Endothelial cell of umbilical vein (primary cell): ENCODE measurements around the gene EFNA2. TPM values are rescaled to one million over a fixed set of nuclear protein-coding genes. Genes with fewer than 3 reads are reported as not detected.

ENCODE experiments used
- BruUV-seq: library from RNA; stranded (reverse); fragments of 400-500 nt; replicated peaks from 2 replicates; lab custom pipeline; 2021; lab: Mats Ljungman, UMichigan
- CTCF ChIA-PET: fragments of 300-600, 350-600 bp; sonication (Branson Sonifier 250); formaldehyde crosslinking; loops from one replicate; lab custom pipeline; 2021; ENCODE audit warnings: antibody characterized with exemption, inconsistent platforms; lab: Charles Lee
- POLR2A ChIA-PET: fragments of 300-600, 350-600 bp; sonication (Branson Sonifier 250); formaldehyde crosslinking; loops from one replicate; lab custom pipeline; 2021; ENCODE audit warnings: antibody characterized with exemption, inconsistent platforms; lab: Charles Lee
- DNase-seq: peaks from one replicate; pipeline ENCODE4 v3.0.0-alpha.2; 2011; ENCODE audit warnings: low read depth, low spot score
- FAIRE-seq: peaks from 2 replicates; lab custom pipeline; 2011; peaks lifted over from hg19 to GRCh38; lab: Jason Lieb, UNC
- H2AFZ ChIP-seq: 2 replicates; pipeline ENCODE4 v1.6.0; 2012; ENCODE audit warnings: low read depth, low read length, control low read depth, inconsistent platforms
- H3K27ac ChIP-seq: 2 replicates; pipeline ENCODE4 v1.5.1; 2011; ENCODE audit warnings: low read depth, mild to moderate bottlenecking, control low read depth, low read length, moderate library complexity; ENCODE audit not compliant: insufficient read depth
- H3K27me3 ChIP-seq, 2 experiments: 2 replicates each; pipeline versions ENCODE4 v1.6.0 to v1.6.1; 2011; ENCODE audit warnings: low read length in 2 of 2, mixed read lengths in 1 of 2; ENCODE audit not compliant: control insufficient read depth in 2 of 2, insufficient read depth in 2 of 2
- H3K36me3 ChIP-seq, 2 experiments: 2 replicates in 1 of 2; 3 replicates in 1 of 2; pipeline ENCODE4 v1.5.1; 2011; ENCODE audit warnings: low read length in 2 of 2, mild to moderate bottlenecking in 1 of 2, moderate library complexity in 1 of 2; ENCODE audit not compliant: control insufficient read depth in 2 of 2, insufficient read depth in 2 of 2; ENCODE audit errors: extremely low read depth in 1 of 2
- H3K4me1 ChIP-seq: 3 replicates; pipeline ENCODE4 v1.5.1; 2011; ENCODE audit warnings: mild to moderate bottlenecking, low read length; ENCODE audit not compliant: control insufficient read depth, insufficient read depth; ENCODE audit errors: extremely low read depth
- H3K4me2 ChIP-seq: 2 replicates; pipeline ENCODE4 v1.6.1; 2011; ENCODE audit warnings: low read length, control low read depth, mixed read lengths; ENCODE audit not compliant: insufficient read depth
- H3K4me3 ChIP-seq, 3 experiments: fragments of 200-600 bp in 1 of 3; sonication (generic), shearing (Covaris generic) in 1 of 3; replicated peaks in 1 of 3; 2 replicates each; pipeline ENCODE4 v1.5.1; 2011 to 2016; ENCODE audit warnings: control low read depth in 3 of 3, low read length in 3 of 3, mild to moderate bottlenecking in 2 of 3, inconsistent platforms in 1 of 3, low read depth in 1 of 3, moderate library complexity in 1 of 3; ENCODE audit not compliant: insufficient read depth in 1 of 3
- H3K79me2 ChIP-seq: 2 replicates; pipeline ENCODE4 v1.6.0; 2012; ENCODE audit warnings: low read length, inconsistent platforms; ENCODE audit not compliant: control insufficient read depth, insufficient read depth
- H3K9ac ChIP-seq: replicated peaks from 2 replicates; pipeline ENCODE3; 2011; ENCODE audit warnings: low read length, control low read depth; ENCODE audit not compliant: insufficient read depth; ENCODE audit errors: extremely low read depth
- H3K9me1 ChIP-seq: replicated peaks from 3 replicates; pipeline ENCODE4 v1.6.0; 2011; ENCODE audit warnings: mild to moderate bottlenecking, low read length; ENCODE audit not compliant: control insufficient read depth, insufficient read depth; ENCODE audit errors: extremely low read depth
- H3K9me3 ChIP-seq: replicated peaks from 2 replicates; pipeline ENCODE4 v1.5.1; 2012; ENCODE audit warnings: low read length, inconsistent platforms; ENCODE audit not compliant: control insufficient read depth, insufficient read depth
- H4K20me1 ChIP-seq: replicated peaks from 2 replicates; pipeline ENCODE3; 2011; ENCODE audit warnings: mild to moderate bottlenecking, low read length; ENCODE audit not compliant: control insufficient read depth, insufficient read depth; ENCODE audit errors: extremely low read depth
- CTCF ChIP-seq, 2 donors: IDR thresholded peaks; 1 replicate in 1 of 2; 2 replicates in 1 of 2; pipeline ENCODE4 v1.5.1; 2011; ENCODE audit warnings: low read length in 2 of 2, mild to moderate bottlenecking in 2 of 2, moderate library complexity in 2 of 2, control low read depth in 1 of 2, inconsistent platforms in 1 of 2, low read depth in 1 of 2; ENCODE audit not compliant: insufficient read depth in 1 of 2; ENCODE audit errors: extremely low read depth in 1 of 2
- EZH2 ChIP-seq: IDR thresholded peaks from 2 replicates; pipeline ENCODE4 v1.6.1; 2012; ENCODE audit warnings: borderline replicate concordance, low read depth, mild to moderate bottlenecking, moderate library complexity, low read length, inconsistent platforms; ENCODE audit not compliant: severe bottlenecking
- FOS ChIP-seq: IDR thresholded peaks from 2 replicates; pipeline ENCODE4 v1.6.1; 2011; ENCODE audit warnings: mild to moderate bottlenecking, low read length, moderate library complexity, borderline replicate concordance; ENCODE audit not compliant: insufficient read depth
- GATA2 ChIP-seq: IDR thresholded peaks from 2 replicates; pipeline ENCODE4 v1.7.0; 2011; ENCODE audit warnings: low read depth, mild to moderate bottlenecking, moderate library complexity, mixed read lengths, low read length; ENCODE audit not compliant: insufficient read length, insufficient read depth
- JUN ChIP-seq: IDR thresholded peaks from 2 replicates; pipeline ENCODE4 v1.6.1; 2011; ENCODE audit warnings: borderline replicate concordance, low read depth; ENCODE audit not compliant: insufficient read length, insufficient read depth
- MAX ChIP-seq: IDR thresholded peaks from 2 replicates; pipeline ENCODE4 v1.6.1; 2011; ENCODE audit not compliant: insufficient read depth, insufficient read length
- MYC ChIP-seq: IDR thresholded peaks from one replicate; pipeline ENCODE4 v1.6.1; 2011; ENCODE audit warnings: mild to moderate bottlenecking, low read depth, low read length
- POLR2A ChIP-seq: IDR thresholded peaks from 2 replicates; pipeline ENCODE4 v1.6.1; 2012; ENCODE audit warnings: low read depth, mild to moderate bottlenecking, control low read depth, low read length
- POLR2AphosphoS5 ChIP-seq: IDR thresholded peaks from 2 replicates; pipeline ENCODE4 v1.6.1; 2012; ENCODE audit warnings: low read depth, mild to moderate bottlenecking, control low read depth, low read length, moderate library complexity; ENCODE audit not compliant: insufficient read depth
- dilution Hi-C: fragments of 300-500 bp; cut with MboI; formaldehyde crosslinking; loops from one replicate; pipeline ENCODE4 v1.15.0; 2019; ENCODE audit warnings: low sequenced_read_pairs; ENCODE audit not compliant: extremely low pct_ligation_motif_present
- intact Hi-C: fragments of 100-400 bp; cut with micrococcal nuclease; formaldehyde crosslinking; loops from one replicate; pipeline ENCODE4 v1.10.0; 2022
- polyA plus RNA-seq, 4 experiments: library from polyadenylated mRNA; depleted of rRNA in 3 of 4; stranded (reverse) in 3 of 4; unstranded in 1 of 4; fragments of >200 nt; gene quantifications; 2 replicates each; pipeline versions ENCODE4 v1.2.1 to v1.2.3, GENCODE V29; 2011 to 2012; ENCODE audit warnings: missing spikeins in 1 of 4
- total RNA-seq: library from RNA; stranded (reverse); gene quantifications from 2 replicates; pipeline ENCODE4 v1.2.3, GENCODE V29; 2021

The EFNA2 gene
- total and polyA plus RNA-seq, 2 donors (not counting 3 experiments of a cell fraction or from before 2014, with no cell fraction given): 0.52 to 1.1 TPM

DNA sequence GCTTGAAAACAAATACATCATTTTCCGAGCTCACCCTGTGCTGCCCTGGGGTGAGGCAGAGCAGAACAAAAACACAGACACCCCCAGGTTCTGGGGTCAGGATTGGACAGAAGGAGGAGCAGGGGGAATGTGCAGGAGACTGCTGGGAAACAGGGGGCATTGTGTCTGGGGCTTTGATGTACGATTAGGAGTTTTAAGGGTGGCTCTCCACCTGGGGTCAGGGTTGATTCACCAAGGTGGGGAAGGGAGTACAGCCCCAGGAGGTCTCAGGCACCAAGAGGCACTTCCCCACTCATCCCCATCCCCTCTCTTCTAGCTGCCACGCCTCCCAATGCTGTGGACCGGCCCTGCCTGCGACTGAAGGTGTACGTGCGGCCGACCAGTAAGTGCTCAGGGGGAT, 12.6 kb downstream of the EFNA2 start:
- H3K79me2 ChIP-seq: no peaks in the 10 kb centered on the region
- H3K4me1 ChIP-seq: peaks cover 4% of the 10 kb centered on the region
- H2AFZ ChIP-seq: no peak overlapping the region
- intact Hi-C loops (no loop called here), dilution Hi-C loops (no loop called here)
- TF ChIP-seq JUN (no peak), POLR2A (no peak), FOS (no peak), CTCF (IDR thresholded peaks at IDR 0.05; ENCODE audit: extremely low read depth in 1 of 2, insufficient read depth in 1 of 2, low read depth in 1 of 2, low read length in 2 of 2) (no peak), EZH2 (no peak), POLR2AphosphoS5 (no peak), MYC (no peak), GATA2 (no peak), MAX (no peak)
- ChIA-PET POLR2A (no interaction called here), CTCF (no interaction called here)
- no peak overlapping the region for H3K27ac ChIP-seq
- no peaks in the 10 kb centered on the region for H3K27me3 ChIP-seq
- no TSS peak for BruUV-seq
- H3K4me3 ChIP-seq: no peak overlapping the region
- H4K20me1 ChIP-seq: no peaks in the 10 kb centered on the region
- DNase-seq (no peak), FAIRE-seq (no peak)
- H3K9me3 ChIP-seq: no peaks in the 10 kb centered on the region
- no peaks in the 10 kb centered on the region for H3K9me1 ChIP-seq
- no peaks in the 10 kb centered on the region for H3K36me3 ChIP-seq
- H3K4me2 ChIP-seq: no peak overlapping the region
- H3K9ac ChIP-seq: no peak overlapping the region
